Lower leg skin (tissue), 4 donors: ENCODE measurements around the gene PPP2R3A. TPM values are rescaled to one million over a fixed set of nuclear protein-coding genes. Genes with fewer than 3 reads are reported as not detected.
A peak's percentile ranks its signal among the peaks of the same experiment; 100 is the strongest.
"Not testable (repeated sequence)": the region's sequence is repeated elsewhere in the genome, so short reads cannot be mapped to it uniquely, and the experiment has no call there.

Source experiments
- DNase-seq, 2 donors: peaks; one replicate each; pipeline ENCODE4 v3.0.0-alpha.2; 2019; ENCODE audit warnings: low spot score in 2 of 2
- H3K4me3 ChIP-seq: fragments of 200-600 bp; sonication (generic); 2 replicates; pipeline ENCODE4 v1.5.1; 2017; ENCODE audit warnings: mild to moderate bottlenecking, low read depth; ENCODE audit not compliant: poor library complexity, severe bottlenecking
- CTCF ChIP-seq, 3 donors: fragments of 450-650 bp; IDR thresholded peaks; one replicate each; pipeline ENCODE4 v1.5.1; 2016; ENCODE audit warnings: antibody characterized with exemption in 3 of 3, mild to moderate bottlenecking in 3 of 3, moderate library complexity in 2 of 3
- POLR2A ChIP-seq, 2 donors: fragments of 450-650 bp; IDR thresholded peaks; one replicate each; pipeline ENCODE4 v1.6.1; 2016 to 2017; ENCODE audit warnings: antibody characterized with exemption in 2 of 2, mild to moderate bottlenecking in 1 of 2, moderate library complexity in 1 of 2
- WGBS, 2 donors: methylation state at CpG; one replicate each; pipeline ENCODE4 v1.1.5; 2018; 5-methylcytosine and 5-hydroxymethylcytosine counted together
- intact Hi-C: fragments of 100-400 bp; cut with DNase I; formaldehyde crosslinking; loops from one replicate; pipeline ENCODE4 v1.15.0; 2023; ENCODE audit warnings: low total_unique reads
- total RNA-seq, 4 donors: library from RNA; depleted of rRNA; stranded (reverse); fragments of >200 nt; gene quantifications; one replicate each; pipeline ENCODE4 v1.1.0, GENCODE V29; 2016

Gene PPP2R3A
- total RNA-seq, 4 donors from 2014 or later: 36.8 to 39.7 (median 38.5) TPM

- 15 to 20% methylated on average over 1 of the region's 1 CpG for WGBS, 2 donors
- intact Hi-C loops: no loop called here
These were observed 38.4 kb upstream of the PPP2R3A start for GRCh38 chr3:135927155-135927554.

GRCh38 chr3:135929670-135930069 is 35.9 kb upstream of the PPP2R3A start:
- TF ChIP-seq CTCF (IDR thresholded peaks at IDR 0.05): no peak
- TF ChIP-seq POLR2A (IDR thresholded peaks at IDR 0.05): no peak
- no peak overlapping the region for H3K4me3 ChIP-seq
- intact Hi-C loops: no loop called here
- 12 to 18% methylated on average over 1 of the region's 1 CpG for WGBS, 2 donors
- DNase-seq: peak in 1 of 2 donors; percentile 77

More at GRCh38 chr3:135927155-135927554, 38.4 kb upstream of the PPP2R3A start:
- peak in 1 of 2 donors; percentile 55 for DNase-seq
- TF ChIP-seq CTCF (IDR thresholded peaks at IDR 0.05) (no peak), POLR2A (IDR thresholded peaks at IDR 0.05) (no peak)
- no peak overlapping the region for H3K4me3 ChIP-seq

- intact Hi-C loops: no loop called here
- DNase-seq: no peak
- TF ChIP-seq POLR2A (IDR thresholded peaks at IDR 0.05) (no peak), CTCF (IDR thresholded peaks at IDR 0.05) (no peak)
- WGBS, 2 donors: 27 to 39% methylated on average over 1 of the region's 1 CpG
- no peak overlapping the region for H3K4me3 ChIP-seq
These were observed 35.3 kb upstream of the PPP2R3A start for GRCh38 chr3:135930255-135930654.

- DNase-seq: not testable (repeated sequence)
- WGBS, 2 donors: 76 to 80% methylated on average over 5 of the region's 5 CpGs
These were observed 30.4 kb upstream of the PPP2R3A start for GRCh38 chr3:135935171-135935570.

GRCh38 chr3:135937766-135938165 is 27.8 kb upstream of the PPP2R3A start:
- H3K4me3 ChIP-seq, intact Hi-C loops, DNase-seq: not testable (repeated sequence)
- WGBS, 2 donors: 92 to 93% methylated on average over 1 of the region's 1 CpG

More at GRCh38 chr3:135935171-135935570, 30.4 kb upstream of the PPP2R3A start:
- H3K4me3 ChIP-seq, intact Hi-C loops: not testable (repeated sequence)

- TF ChIP-seq CTCF (IDR thresholded peaks at IDR 0.05) (no peak), POLR2A (IDR thresholded peaks at IDR 0.05) (no peak)
- intact Hi-C loops: no loop called here
- H3K4me3 ChIP-seq: no peak overlapping the region
- DNase-seq: no peak
- WGBS, 2 donors: 79 to 83% methylated on average over 2 of the region's 2 CpGs
These were observed 20.7 kb upstream of the PPP2R3A start for GRCh38 chr3:135944831-135945230.

GRCh38 chr3:135950941-135951340 is 14.6 kb upstream of the PPP2R3A start:
- 85% methylated on average over 2 of the region's 2 CpGs for WGBS, 2 donors
- DNase-seq: no peak
- TF ChIP-seq CTCF (IDR thresholded peaks at IDR 0.05) (no peak), POLR2A (IDR thresholded peaks at IDR 0.05) (no peak)
- intact Hi-C loops: no loop called here
- H3K4me3 ChIP-seq: no peak overlapping the region
